ENCODE measurements around the gene SEC14L2. TPM values are rescaled to one million over a fixed set of nuclear protein-coding genes. Genes with fewer than 3 reads are reported as not detected.

SEC14L2 gene
- total and polyA plus RNA-seq, 2 donors (not counting 1 experiment from before 2014, with no cell fraction given), result 0.24 to 0.67 TPM

GRCh38 chr22:30422481-30423300 is 25.9 kb downstream of the SEC14L2 start:
- H2AFZ ChIP-seq (ENCODE audit: insufficient read depth, low read depth, low read length, poor library complexity, severe bottlenecking), result peak overlapping the region; percentile 96
- no peaks in the 10 kb centered on the region for H3K27me3 ChIP-seq (replicated peaks in 1 of 4; ENCODE audit: control extremely low read depth in 1 of 4, control insufficient read depth in 3 of 4, insufficient read depth in 4 of 4, low read length in 3 of 4)
- ATAC-seq (ENCODE audit: low read depth), result no peak
- Mint-ChIP-seq H3K27me3 (no peaks in the 10 kb centered on the region), H3K4me3 (peak overlapping the region; percentile 99), H3K9me3 (ENCODE audit: insufficient read depth) (no peaks in the 10 kb centered on the region), H3K27ac (peak overlapping the region; percentile 100), H3K4me1 (peaks cover 48% of the 10 kb centered on the region)
- WGBS (ENCODE audit: insufficient coverage), result 45% methylated on average over 14 of the region's 18 CpGs
- DNase-seq, result no peak
- H3K9me3 ChIP-seq (ENCODE audit: control extremely low read depth in 1 of 3, control insufficient read depth in 2 of 3, insufficient read depth in 1 of 3, low read length in 2 of 3), result peaks cover 0 to 5% (median 0%) of the 10 kb centered on the region in 3 donors
- H3K4me3 ChIP-seq (ENCODE audit: control extremely low read depth in 1 of 5, extremely low read depth in 1 of 5, insufficient read depth in 1 of 5, low read depth in 2 of 5, low read length in 4 of 5), result peak overlapping the region; percentile 34 to 84 (median 76)
- ChIA-PET CTCF (interaction anchor here (1.1 to 7.0 kb wide), 8 partner anchors 10 to 159 kb away, joined by 3 to 94 read pairs (median 9); partner anchors contain the start of genes CASTOR1 and RNF215), POLR2A (interaction anchor here (0.7 to 2.4 kb wide), 4 partner anchors 8 to 133 kb away, joined by 3 to 16 read pairs (median 6); partner anchors contain the start of gene CASTOR1)
- no peak for TF ChIP-seq EZH2 (IDR thresholded peaks at IDR 0.05; ENCODE audit: borderline replicate concordance, insufficient read depth, low read depth, low read length, poor library complexity, severe bottlenecking)
- TF ChIP-seq CTCF (IDR thresholded peaks at IDR 0.05), result no peak
- no peaks in the 10 kb centered on the region for H4K20me1 ChIP-seq (ENCODE audit: control insufficient read depth, insufficient read depth, low read length, poor library complexity, severe bottlenecking)
- H3K9ac ChIP-seq (ENCODE audit: low read length), result peak overlapping the region; percentile 91
- peaks cover 11% of the 10 kb centered on the region for H3K79me2 ChIP-seq (ENCODE audit: control insufficient read depth, insufficient read depth, low read length)
- peak overlapping the region; percentile 91 for H3K4me2 ChIP-seq (replicated peaks; ENCODE audit: low read depth, low read length, poor library complexity, severe bottlenecking)
- intact Hi-C loops (cut with micrococcal nuclease), result loop anchor here (1.0 to 10.0 kb wide), 5 partner anchors 31 to 1538 kb away; partner anchors contain the start of genes PIK3IP1, UQCR10, ZMAT5 and ZNRF3
- peak overlapping the region; percentile 78 to 89 for H3K27ac ChIP-seq (ENCODE audit: low read length in 2 of 2)
- H3K36me3 ChIP-seq (replicated peaks in 1 of 2; ENCODE audit: control extremely low read depth in 1 of 2, control insufficient read depth in 1 of 2, extremely low read depth in 1 of 2, insufficient read depth in 2 of 2, low read length in 1 of 2), result peaks cover 0 to 10% of the 10 kb centered on the region in 2 experiments
- peaks cover 22 to 40% of the 10 kb centered on the region in 2 donors for H3K4me1 ChIP-seq (ENCODE audit: control insufficient read depth in 2 of 2, insufficient read depth in 2 of 2, low read length in 2 of 2)
